ENCODE data around the gene DHRSX.
"Not testable (repeated sequence)": the region's sequence is repeated elsewhere in the genome, so short reads cannot be mapped to it uniquely, and the experiment has no call there.

Gene DHRSX

DNA sequence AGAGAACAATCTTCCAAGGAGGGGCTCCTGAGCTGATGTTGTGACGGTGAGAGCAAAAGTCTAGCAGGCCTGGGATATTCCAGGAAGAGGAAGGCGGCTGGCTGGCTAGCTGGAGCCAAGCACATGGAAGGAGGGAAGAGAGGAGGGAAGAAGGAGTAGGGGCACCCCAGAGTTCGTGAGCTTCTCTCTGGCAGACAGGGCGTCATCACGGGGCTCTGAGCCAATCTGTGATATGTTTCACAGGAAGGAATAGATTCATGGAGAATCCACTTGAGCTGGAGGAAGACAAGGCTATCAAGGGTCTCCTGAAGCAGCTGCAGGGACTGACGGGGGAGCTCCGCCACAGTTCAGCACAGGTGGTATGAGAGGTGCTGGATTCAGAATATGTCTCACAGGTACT lies 73.6 kb downstream of the DHRSX start:
- DNase-seq (ENCODE audit: low read depth, low spot score), result no peak

DNA sequence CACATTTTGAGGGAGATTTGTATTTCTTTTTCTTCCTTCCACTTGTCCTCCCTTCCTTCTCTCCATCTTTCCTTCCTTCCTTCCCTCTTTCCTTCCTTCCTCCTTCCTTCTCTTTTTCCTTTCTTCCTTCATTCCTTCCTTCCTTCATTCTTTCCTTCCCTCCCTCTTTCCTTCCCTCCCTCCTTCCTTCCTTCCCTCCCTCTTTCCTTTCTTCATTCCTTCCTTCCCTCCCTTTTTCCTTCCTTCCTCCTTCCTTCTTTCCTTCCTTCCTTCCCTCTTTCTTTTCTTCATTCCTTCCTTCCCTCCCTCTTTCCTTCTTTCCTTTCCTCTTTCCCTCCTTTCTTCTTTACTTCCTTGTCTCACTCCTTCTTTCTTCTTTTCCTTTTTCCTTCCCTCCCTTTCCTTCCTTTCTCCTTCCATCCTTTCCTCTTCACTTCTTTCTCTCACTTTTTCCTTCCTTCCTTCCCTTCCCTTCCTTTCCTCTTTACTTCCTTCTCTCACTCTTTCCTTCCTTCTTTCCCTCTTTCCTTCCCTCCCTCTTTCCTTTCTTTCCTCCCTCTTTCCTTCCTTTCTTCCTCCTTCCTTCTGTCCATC lies 74.4 kb downstream of the DHRSX start:
- DNase-seq (ENCODE audit: low read depth, low spot score), result no peak

DNA sequence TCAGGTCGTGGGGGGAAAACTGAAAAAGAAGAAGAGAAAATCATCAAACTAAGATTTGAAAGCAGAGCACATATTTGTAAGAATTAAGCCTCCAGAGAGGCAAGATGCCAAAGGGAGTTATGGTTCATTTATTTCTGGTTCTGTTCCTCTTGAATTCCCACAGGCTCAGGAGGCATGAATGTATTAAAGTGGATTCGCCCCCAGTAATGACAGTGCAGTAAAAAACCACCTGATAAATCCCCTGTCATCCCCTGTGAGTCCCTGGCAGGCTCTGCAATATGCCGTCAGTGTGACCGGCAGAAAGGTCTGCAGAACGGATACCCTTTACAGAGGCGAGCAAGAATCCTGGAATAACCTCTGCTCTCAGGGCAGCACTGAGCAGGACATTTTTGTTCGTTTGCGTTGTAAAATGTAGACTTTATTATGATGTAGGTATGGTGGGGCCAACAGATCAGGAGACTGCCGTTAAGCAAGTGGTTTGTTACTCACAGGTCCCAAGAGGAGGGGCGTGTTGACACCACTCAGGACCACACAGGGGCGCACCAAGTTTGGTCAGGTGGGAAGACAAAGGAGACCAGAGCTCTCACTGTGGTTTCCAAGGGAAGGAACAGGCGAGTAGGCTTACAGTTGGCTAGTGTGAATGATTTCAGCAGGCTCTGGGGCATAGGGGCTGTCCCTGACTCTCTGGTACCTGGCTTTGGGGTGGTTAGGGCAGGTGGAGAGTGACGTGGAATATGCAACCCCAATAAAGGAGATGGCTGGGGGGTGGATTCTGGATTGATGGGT lies 75.3 kb downstream of the DHRSX start:
- no peak for DNase-seq (ENCODE audit: low read depth, low spot score)

DNA sequence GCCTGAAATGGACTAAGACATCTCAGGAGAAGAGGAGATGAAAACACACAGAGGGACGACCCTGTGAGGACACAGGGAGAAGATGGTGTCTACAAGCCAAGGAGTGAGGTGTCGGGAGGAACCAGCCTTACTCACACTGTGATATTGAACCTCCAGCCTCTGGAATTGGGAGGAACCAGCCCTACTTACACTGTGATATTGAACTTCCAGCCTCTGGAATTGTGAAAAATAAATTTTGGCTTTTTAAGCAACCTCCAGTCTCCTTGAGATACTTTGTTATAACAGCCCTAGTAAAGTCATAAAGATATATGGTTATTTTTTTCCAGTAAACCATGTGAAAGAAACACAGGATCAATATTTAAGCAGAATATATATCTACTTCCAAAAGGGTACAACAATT lies 76.5 kb downstream of the DHRSX start:
- no peak for DNase-seq (ENCODE audit: low read depth, low spot score)

DNA sequence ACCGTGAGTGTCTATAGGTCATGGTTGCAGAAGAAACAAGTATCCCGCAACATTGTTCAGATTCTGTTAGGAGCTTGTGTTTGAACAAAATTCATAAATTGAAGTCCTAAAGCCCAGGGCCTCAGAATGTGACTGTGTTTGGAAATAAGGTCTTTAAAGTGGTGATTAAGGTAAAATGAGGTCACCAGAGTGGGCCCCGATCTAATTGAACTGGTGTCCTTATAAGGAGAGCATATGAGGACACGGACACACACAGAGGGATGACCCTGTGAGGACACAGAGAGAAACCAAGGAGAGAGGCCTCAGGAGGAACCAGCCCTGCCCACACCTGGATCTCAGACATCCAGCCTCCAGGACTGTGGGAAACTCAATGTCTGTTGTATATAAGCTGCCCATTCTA lies 76.9 kb downstream of the DHRSX start:
- no peak for DNase-seq (ENCODE audit: low read depth, low spot score)

DNA sequence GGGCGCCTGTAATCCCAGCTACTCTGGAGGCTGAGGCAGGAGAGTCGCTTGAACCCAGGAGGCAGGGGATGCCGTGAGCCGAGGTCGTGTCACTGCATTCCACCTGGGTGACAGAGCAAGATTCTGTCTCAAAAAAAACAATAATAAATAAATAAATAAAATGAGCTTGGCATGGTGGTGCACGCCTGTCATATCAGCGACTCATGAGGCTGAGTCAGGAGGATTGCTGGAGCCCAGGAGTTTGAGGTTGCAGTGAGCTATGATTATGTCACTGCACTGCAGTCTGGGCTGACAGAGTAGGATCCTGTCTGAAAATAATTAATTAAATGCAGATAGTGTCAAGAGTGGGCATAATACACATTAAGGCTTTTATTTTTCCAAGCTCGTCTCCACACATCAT lies 77.5 kb downstream of the DHRSX start:
- no peak for DNase-seq (ENCODE audit: low read depth, low spot score)

DNA sequence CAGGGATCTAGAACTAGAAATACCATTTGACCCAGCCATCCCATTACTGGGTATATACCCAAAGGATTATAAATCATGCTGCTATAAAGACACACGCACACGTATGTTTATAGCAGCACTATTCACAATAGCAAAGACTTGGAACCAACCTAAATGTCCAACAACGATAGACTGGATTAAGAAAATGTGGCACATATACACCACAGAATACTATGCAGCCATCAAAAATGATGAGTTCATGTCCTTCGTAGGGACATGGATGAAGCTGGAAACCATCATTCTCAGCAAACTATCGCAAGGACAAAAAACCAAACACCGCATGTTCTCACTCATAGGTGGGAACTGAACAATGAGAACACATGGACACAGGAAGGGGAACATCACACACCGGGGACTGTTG lies 81.4 kb downstream of the DHRSX start:
- DNase-seq (ENCODE audit: low read depth, low spot score), result not testable (repeated sequence)

DNA sequence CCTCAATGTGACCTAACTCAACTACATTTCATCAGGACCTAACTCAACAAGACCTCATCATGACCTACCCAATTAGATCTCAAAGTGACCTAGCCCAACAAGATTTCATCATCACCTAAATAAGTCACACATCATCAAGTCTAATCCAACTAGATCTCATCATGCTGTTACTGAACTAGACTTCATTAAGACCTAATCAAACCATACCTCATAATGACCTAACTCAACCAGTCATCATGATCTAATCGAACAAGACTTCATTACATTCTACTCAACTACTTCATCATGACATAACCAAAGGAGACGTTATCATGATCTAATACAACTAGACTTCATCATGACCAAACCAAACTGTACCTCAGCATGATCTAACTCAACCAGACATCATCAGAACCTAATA lies 82.8 kb downstream of the DHRSX start:
- no peak for DNase-seq (ENCODE audit: low read depth, low spot score)

DNA sequence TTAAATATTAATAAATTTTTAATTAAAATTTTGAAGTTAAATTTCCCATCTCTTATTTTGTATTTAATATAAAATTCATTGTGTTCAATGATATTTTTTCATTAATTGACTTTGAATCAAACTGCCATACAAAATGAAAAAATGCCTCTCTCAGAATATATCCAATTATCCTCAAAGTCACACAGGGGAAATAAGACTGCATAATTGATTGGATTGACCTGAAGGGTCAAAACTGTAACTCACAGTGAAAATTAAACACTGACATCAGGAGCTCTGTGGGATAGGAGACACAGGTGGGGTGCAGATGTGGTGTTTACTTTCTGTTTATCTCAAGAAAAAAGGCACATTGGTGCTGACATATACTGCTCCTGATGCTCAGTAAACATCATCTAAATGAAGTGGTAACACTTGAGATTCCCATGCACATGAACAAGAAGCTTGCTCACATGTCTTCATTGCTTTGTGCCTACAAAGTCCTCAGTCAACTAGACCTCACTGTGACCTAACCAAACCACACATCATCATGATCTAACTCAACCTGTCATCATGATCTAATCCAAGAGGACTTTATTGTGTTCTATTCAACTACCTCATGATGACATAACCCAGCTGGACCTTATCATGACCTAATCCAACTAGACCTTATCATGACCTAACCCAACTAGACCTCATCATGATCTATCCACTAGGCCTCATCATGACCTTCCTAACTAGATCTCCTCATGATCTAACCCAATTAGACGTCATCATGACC lies 83.7 kb downstream of the DHRSX start:
- DNase-seq (ENCODE audit: low read depth, low spot score), result no peak

DNA sequence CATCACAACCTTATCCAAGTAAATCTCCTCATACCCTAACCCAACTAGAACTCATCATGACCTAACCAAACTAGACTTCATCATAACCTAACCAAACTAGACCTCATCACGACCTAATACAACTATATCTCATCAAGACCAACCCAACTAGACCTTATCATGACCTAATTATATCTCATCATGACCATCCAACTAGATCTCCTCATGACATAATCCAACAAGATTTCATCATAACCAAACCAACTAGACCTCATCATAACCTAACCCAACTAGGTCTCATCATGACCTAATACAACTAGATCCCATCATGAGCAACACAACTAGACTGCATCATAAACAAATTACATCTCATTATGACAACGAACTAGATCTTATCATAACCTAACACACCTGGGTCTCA lies 86.4 kb downstream of the DHRSX start:
- no peak for DNase-seq (ENCODE audit: low read depth, low spot score)

DNA sequence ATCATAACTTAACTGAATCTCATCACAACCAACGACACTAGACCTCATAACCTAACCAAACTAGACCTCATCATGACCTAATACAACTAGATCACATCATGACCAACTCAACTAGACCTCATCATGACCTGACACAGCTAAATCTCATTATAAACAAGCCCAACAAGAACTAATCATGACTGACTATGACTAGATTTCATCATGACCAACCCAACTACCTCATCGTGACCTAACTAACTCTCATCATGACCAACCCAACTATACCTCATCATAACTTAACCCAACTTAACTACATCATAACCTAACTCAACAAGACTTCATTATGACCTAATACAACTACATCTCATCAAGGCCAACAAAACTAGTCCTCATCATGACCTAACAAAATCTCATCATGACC lies 86.8 kb downstream of the DHRSX start:
- no peak for DNase-seq (ENCODE audit: low read depth, low spot score)

DNA sequence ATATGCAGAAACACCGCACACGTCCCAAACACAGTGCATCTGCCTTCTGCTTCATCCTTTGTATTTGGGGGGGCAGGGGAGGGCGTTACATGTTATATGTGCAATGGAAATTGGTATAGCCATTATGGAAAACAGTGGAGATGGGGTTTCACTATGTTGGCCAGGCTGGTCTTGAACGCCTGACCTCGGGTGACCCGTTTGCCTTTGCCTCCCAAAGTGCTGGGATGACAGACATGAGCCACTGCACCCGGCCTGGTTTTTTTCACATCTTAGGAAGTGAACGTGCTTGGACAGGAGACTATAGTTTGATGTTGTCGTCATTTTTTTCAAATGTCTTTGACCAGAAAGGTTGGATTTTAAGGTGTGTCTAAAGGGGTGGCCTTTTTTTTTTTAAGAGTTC lies 88.6 kb downstream of the DHRSX start:
- no peak for DNase-seq (ENCODE audit: low read depth, low spot score)

DNA sequence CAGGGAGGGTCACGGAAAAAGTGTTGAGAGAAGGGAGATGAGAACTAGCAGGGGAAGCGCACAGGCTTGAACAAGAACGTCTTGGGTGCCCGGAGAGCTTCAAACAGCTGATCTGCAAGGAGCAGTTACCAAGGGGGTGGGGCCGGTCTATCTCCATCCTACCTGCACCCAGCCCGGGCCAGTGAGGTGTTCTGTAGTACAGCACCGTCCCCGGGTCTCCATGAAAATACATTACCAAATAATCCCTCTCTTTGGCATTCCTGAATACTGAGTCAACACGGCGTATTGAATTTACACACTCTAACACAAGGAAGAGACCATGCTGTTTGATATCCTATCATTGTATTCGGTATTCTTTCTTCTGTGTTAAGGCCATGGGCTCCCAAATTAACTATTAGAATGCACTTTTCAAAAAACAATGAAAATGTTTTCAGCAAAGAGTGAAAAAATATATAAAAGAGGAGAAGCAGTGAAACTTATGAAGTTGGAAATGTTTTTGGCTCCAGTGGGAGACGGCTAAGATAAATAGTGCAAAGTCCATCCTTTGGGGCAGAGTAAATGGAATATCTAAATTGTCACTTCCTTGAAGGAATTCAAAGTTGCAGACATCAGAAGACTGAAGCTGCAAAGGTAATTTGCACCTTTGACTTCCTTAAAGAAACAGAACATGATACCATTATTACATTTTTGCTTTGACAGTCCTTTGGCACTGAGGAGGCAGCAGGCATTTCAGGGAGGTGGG lies 90.3 kb downstream of the DHRSX start:
- no peak for DNase-seq (ENCODE audit: low read depth, low spot score)

DNA sequence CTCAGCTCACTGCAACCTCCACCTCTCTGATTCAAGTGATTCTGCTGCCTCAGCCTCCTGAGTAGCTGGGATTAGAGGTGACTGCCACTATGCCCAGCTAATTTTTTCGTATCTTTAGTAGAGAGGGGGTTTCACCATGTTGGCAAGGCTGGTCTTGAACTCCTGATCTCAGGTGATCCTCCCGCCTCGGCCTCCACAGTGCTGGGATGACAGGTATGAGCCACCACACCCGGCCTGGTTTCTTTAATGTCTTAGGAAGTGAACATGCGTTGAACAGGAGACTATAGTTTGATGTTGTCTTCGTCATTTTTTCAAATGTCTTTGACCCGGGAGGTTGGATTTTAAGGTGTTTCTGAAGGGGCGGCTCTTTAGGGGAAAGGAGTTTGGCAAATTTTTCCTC lies 91.0 kb downstream of the DHRSX start:
- no peak for DNase-seq (ENCODE audit: low read depth, low spot score)

DNA sequence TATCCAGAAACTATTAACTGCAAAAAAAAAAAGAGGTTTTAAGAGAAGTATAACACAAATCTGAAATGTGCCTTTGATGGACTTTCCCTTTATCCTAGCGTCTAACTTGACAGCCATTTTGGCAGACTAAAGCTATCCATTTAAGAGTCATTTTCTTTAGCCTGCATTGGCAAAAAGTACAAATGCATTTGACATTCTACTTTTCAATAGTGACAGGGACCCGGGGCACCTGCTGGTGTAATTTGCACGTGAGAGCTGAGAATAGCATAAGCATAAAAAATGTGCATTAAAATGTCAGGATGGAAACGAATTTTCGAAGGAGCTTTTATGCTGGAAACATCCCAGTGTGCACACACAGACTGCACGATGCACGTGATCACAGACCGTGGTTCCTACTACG lies 91.9 kb downstream of the DHRSX start:
- no peak for DNase-seq (ENCODE audit: low read depth, low spot score)

DNA sequence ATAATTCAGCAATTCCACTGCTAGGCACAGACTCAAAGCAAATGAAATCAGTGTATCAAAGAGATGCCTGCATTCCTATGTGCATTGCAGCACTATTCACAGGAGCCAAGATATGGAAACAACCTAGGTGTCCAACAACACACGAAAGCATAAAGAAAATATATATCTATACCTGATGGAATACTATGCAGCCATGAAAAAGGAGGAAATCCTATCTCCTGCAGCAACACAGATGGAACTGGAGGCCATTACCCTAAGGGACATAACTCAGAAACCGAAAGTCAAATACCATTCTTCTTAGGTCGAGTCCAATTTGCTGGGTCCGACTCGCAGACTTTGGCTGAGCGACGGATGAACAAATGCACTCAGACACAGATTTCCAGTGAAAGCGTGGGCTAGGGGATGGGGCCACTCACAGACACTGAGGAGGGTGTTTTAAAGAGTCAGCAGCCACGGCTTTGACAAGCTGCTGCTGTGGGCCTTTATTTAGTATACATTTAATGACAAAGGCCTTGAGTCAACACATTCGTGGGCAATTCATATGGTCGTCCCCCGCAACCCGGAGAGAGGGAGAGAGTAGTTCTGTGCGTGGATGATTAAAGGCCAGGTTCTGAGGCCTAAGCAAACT lies 93.8 kb downstream of the DHRSX start:
- no peak for DNase-seq (ENCODE audit: low read depth, low spot score)

DNA sequence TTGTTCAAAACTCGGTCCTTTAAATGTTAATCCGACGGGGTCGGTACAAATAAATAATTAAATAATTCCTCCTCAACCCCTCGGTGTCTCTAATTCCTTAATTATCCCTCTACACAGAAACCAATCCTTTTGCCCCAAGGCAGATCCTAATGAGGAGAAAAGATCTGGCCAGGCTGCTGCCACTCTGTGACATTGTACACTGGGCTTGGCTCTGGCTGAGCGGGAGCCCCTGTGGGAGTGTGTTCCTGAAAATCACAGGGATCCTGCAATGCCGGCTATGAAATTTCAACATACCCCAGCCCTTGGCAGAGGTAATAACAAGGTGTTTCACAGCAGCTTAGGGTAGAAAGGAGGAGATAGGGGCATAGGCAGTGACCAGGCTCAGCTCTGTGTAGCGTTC lies 96.0 kb downstream of the DHRSX start:
- DNase-seq (ENCODE audit: low read depth, low spot score), result no peak

DNA sequence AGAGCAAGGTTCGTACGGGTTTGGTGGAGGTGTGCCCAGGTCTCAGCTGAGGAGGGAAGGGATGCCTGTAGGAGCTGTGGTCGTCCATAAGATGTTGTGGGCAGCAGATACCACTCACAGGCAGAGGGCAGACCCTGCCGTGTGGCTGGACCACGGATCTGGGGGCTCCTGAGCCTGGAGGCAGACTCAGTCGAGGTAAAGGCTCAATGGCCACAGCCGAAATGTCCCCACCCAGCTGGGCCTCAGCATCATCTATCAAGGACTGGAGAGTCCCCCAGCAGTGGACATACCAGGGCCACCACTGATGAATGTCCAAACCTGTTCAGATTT lies 98.5 kb downstream of the DHRSX start:
- no peak for DNase-seq (ENCODE audit: low read depth, low spot score)

DNA sequence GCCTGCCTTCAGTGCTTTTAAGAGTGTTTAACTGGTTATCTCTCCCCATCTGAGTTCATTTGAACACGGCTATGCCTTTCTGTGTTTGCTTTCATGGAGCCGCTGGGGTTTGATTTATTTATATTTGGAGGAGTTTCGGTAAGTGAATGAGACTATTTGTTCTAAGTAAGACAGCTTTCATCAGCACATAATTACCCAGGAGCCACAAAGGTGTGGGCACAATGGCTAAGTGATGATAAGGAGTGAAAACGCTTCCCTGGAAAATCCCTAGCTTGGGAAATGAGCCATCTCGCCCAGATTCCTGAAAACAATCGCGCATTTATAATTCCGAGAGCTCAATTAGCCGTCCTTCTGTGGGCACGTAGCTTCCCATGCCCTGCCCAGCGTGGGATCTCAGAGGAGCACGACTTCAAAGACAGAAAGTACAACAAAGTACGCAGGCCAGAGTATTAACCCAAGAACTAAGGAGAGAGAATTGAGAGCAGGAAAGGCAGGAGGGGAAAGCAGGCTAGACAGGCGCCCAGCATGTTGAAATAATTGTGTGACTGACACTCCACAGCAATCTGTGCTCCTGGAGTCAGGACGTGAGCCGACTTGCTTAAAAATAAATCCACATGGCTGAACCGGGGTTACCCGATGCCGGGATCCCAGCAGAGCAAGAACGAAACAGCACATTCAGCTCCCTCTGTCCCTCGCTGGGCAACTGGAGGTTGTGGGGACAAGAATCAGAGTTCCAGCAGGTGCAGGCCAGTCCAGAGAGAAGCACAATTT lies 99.0 kb downstream of the DHRSX start:
- DNase-seq (ENCODE audit: low read depth, low spot score), result peak; percentile 54

DNA sequence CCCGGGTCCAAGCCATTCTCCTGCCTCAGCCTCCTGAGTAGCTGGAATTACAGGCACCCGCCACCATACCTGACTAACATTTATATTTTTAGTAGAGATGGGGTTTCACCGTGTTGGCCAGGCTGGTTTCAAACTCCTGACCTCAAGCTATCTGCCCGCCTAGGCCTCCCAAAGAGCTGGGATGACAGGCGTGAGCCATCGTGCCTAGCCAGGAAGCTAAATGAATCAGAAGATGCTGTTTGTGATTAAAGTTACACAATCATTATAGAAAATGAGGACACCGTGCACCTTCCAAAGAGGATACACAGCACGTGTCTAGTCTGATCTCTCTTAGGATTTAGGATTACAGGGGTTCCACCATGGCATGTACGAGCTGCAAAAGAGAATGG lies 99.6 kb downstream of the DHRSX start:
- DNase-seq (ENCODE audit: low read depth, low spot score), result no peak

DNA sequence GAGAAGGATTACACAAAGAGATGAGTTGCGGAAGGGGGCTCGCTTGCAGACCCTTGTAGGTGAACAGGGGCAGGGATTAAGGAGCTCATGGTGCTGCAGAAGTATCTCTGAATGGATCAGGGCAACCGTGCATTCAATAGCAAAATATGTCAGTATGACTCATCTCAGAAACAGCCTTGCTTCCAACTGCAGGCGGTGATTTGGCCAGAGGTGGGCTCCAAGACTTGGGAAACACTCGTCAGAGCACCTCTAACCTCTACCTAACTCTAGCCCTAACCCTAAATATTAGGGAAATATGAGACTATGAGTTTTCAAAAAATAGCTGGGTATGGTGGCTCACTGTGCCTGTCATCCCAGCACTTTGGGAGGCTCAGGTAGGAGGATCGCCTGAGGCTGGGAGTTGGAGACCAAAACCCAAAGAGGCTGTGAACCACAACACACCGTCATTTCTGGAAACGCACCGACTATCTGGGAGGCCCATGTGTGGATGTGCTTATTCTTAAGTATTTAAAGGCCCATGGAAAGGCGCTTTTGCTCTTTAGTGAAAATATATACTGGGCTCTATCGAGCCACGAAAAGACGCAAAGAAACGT lies 102.6 kb downstream of the DHRSX start:
- DNase-seq (ENCODE audit: low read depth, low spot score), result peak; percentile 17

Data from smooth muscle cell of the brain vasculature (primary cell).